ENCODE measurements around the gene FXR2. TPM values are rescaled to one million over a fixed set of nuclear protein-coding genes. Genes with fewer than 3 reads are reported as not detected.

FXR2 gene
- total RNA-seq (2013; cell fraction: nucleolus; rRNA removed) = 24.2 and 24.3 TPM in 2 replicates
- total RNA-seq (2014; rRNA removed) (24.5 and 31.6 TPM in 2 replicates), total RNA-seq (2014; rRNA removed; fragmentation: Illumina TruSeq; extraction: Trizol) (17.7 and 20.2 TPM in 2 replicates), total RNA-seq (2021) (26.3 and 29.6 TPM in 2 replicates), polyA plus RNA-seq (2011; rRNA removed) (13.5 and 23.8 TPM in 2 replicates), polyA plus RNA-seq (2014; fragmentation: Illumina TruSeq; extraction: Trizol) (22.2 and 33.3 TPM in 2 replicates), polyA plus RNA-seq (2014; fragmentation: Nextera tagmentation; extraction: Ambion mirVana) (1 to 10 TPM; 1.6 to 4.6 TPM), polyA plus RNA-seq (2014; rRNA removed) (26.7 and 31.9 TPM in 2 replicates), polyA plus RNA-seq (2016; fragmentation: Nextera tagmentation; extraction: Ambion mirVana) (1 to 10 TPM; 6.7 to 8.6 TPM), polyA minus RNA-seq (2011; rRNA and poly(A)+ RNA removed) (16.8 and 39.7 TPM in 2 replicates), Bru-seq, nascent RNA (percentile 68 among the genes with signal in this experiment), BruChase-seq, experiment 1, labeled RNA remaining after a 6-hour chase (percentile 75 among the genes with signal in this experiment), BruChase-seq, experiment 2, labeled RNA remaining after a 2-hour chase (percentile 75 among the genes with signal in this experiment)
- 6.6 TPM for polyA plus RNA-seq (2011; ENCODE audit: low read depth)
- polyA plus RNA-seq (2011; cell fraction: cytosol; rRNA removed) = 36.1 and 37.3 TPM in 2 replicates
- 52.8 and 57.9 TPM in 2 replicates for polyA plus RNA-seq (2011; cell fraction: nucleus; rRNA removed)
- 17.6 and 18.6 TPM in 2 replicates for polyA plus RNA-seq (2012)
- polyA minus RNA-seq (2011; cell fraction: cytosol; rRNA and poly(A)+ RNA removed) = 12.6 and 16.0 TPM in 2 replicates
- polyA minus RNA-seq (2011; cell fraction: nucleus; rRNA and poly(A)+ RNA removed) = 6.4 and 16.8 TPM in 2 replicates
- long read RNA-seq, experiment 1, partial matches to known transcripts = 1 of 2 reads
- long read RNA-seq, experiment 1, other reads (novel, unspliced or antisense) = 0 of 2 reads
- long read RNA-seq, experiment 2, partial matches to known transcripts = 0 of 1 reads
- long read RNA-seq, experiment 2, other reads (novel, unspliced or antisense) = 1 of 1 reads

DNA sequence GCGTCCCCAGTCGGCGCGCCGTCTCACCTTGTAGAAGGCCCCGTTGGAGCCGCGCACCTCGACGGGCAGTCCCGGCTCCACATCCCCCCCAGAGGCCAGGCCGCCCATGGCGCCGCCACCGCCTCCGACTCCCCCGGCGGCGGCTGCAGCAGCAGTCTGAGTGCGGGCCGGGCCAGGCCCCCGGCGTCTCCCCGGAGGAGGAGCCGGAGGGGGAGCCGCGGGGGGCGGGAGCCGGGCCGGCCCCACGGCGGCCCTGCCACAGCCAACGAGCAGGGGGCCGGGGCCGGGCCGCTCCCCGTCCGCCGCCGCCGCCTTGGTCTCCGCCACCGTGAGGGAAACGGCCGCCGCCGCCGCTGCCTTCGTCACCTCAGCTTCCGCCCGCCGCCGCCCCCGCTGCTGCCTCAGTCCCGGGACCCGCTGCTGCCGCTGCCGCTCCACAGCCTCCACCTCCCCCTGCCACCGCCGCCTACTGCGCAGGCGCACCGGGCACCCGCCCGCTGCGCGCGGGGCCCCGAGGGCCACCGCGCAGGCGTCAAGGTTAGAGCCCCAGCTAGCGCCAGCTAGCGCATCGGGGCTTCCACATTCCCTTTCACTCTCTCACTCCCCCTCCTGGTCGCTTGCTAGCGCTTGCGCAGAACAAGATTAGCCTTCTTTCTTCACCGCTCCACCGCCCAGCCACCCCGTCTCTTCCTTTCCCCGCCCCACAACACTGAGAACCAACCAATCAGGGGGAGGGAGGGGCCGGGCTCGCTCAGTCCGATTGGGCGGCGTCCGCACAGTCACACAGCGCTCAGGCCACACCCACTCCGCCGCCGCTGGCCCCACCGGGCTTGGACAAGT is at the start of gene FXR2:
Gene FXR2, minus strand, starts transcription at position 473 of the 840 bp plus-strand sequence. Its CDS starts 365 bp downstream, at position 108.
- in situ Hi-C loops (cut with MboI) = no loop called here
- ChIA-PET SMC1A (ENCODE audit: uncharacterized antibody, unreplicated experiment) (interaction anchor here (1.0 to 1.2 kb wide), 2 partner anchors 12 to 71 kb away, joined by 4 to 5 read pairs; partner anchors contain the start of gene SAT2), CTCF (interaction anchor here (0.6 to 2.8 kb wide), 20 partner anchors 9 to 376 kb away, joined by 3 to 22 read pairs (median 4); partner anchors contain the start of genes MPDU1, SAT2, TP53 and WRAP53), POLR2A (interaction anchor here (0.6 to 3.6 kb wide), 14 partner anchors 13 to 278 kb away, joined by 3 to 35 read pairs (median 3); partner anchors contain the start of genes ACAP1, ATP1B2, CD68 and MPDU1), RAD21 (ENCODE audit: unreplicated experiment) (interaction anchor here (1.1 to 2.4 kb wide), 6 partner anchors 13 to 278 kb away, joined by 3 to 21 read pairs (median 7); partner anchors contain the start of genes ACAP1, CD68, MPDU1 and SAT2)
- under 1% methylated on average over 75 of the region's 93 CpGs for WGBS (ENCODE audit: insufficient coverage, insufficient replicate concordance, low lambda C conversion rate, missing lambda C conversion rate)
- Histone ChIP-seq H2AFZ (ENCODE audit: control insufficient read depth, low read depth, low read length) (peak within 1 kb of the TSS; percentile 25), H3K4me1 (ENCODE audit: control insufficient read depth, insufficient read depth, low read length) (peaks cover 4% of the 10 kb centered on the region; the same call in 1 of the 2 replicates), H3K36me3 (ENCODE audit: control insufficient read depth in 2 of 2, insufficient read depth in 2 of 2, low read length in 1 of 2) (peaks cover 0 to 4% of the 10 kb centered on the region in 2 experiments; a peak in 1 of 4 replicates), H4K20me1 (ENCODE audit: control insufficient read depth, insufficient read depth) (no peaks in the 10 kb centered on the region; the same call in 1 of the 2 replicates), H3K4me2 (ENCODE audit: control insufficient read depth, insufficient read depth) (peak within 1 kb of the TSS; percentile 98), H3K27ac (ENCODE audit: control insufficient read depth, insufficient read depth) (peak within 1 kb of the TSS; percentile 81), H3K27me3 (replicated peaks in 1 of 2; ENCODE audit: control insufficient read depth in 2 of 2, insufficient read depth in 2 of 2, low read length in 1 of 2) (no peaks in the 10 kb centered on the region), H3K9me3 (replicated peaks; ENCODE audit: control insufficient read depth, insufficient read depth, low read length) (no peaks in the 10 kb centered on the region), H3K4me3 (peak within 1 kb of the TSS; percentile 83), H3K9ac (ENCODE audit: control insufficient read depth, insufficient read depth, low read length) (peak within 1 kb of the TSS; percentile 84), H3K79me2 (ENCODE audit: control insufficient read depth, insufficient read depth, low read length) (peaks cover 31% of the 10 kb centered on the region)
- no TSS peak for BruUV-seq (replicated peaks)
- intact Hi-C loops (cut with micrococcal nuclease; ENCODE audit: unreplicated experiment) = loop anchor here (5.0 kb wide), 2 partner anchors 32 to 73 kb away; partner anchors contain the start of genes MPDU1, TP53 and WRAP53
- ATAC-seq (peak; percentile 95), DNase-seq (ENCODE audit: low read depth, low spot score) (peak; percentile 99), FAIRE-seq (peak; percentile 97)
- TF ChIP-seq ETV6 (conservative IDR thresholded peaks at IDR 0.05 in 1 of 2, IDR thresholded peaks at IDR 0.05 in 1 of 2; ENCODE audit: borderline replicate concordance in 1 of 2, low read depth in 1 of 2) (no peak), NR2F1 (conservative IDR thresholded peaks at IDR 0.05) (peak; percentile 71), USF2 (IDR thresholded peaks at IDR 0.05; ENCODE audit: borderline replicate concordance, low read depth, low read length) (no peak), DPF2 (IDR thresholded peaks at IDR 0.05) (peak; percentile 90), FOS (IDR thresholded peaks at IDR 0.05; ENCODE audit: borderline replicate concordance, extremely low read depth, insufficient read length) (peak; percentile 31), SKIL (IDR thresholded peaks at IDR 0.05; ENCODE audit: low read depth, poor library complexity, severe bottlenecking) (no peak), EGR1 (IDR thresholded peaks at IDR 0.05; ENCODE audit: borderline replicate concordance in 1 of 2, low read depth in 2 of 2, low read length in 2 of 2) (peak in 1 of 2 experiments; percentile 84; a peak in 1 of 3 replicates), MYC (IDR thresholded peaks at IDR 0.05; ENCODE audit: insufficient read depth, insufficient read length, insufficient replicate concordance, low read length, severe bottlenecking) (no peak), SUPT20H (IDR thresholded peaks at IDR 0.05; ENCODE audit: borderline replicate concordance, control insufficient read depth, low read depth, low read length) (no peak), NFIC (IDR thresholded peaks at IDR 0.05; ENCODE audit: low read depth, low read length) (no peak), ZNF384 (IDR thresholded peaks at IDR 0.05; ENCODE audit: borderline replicate concordance, low read depth, low read length) (no peak), IRF4 (IDR thresholded peaks at IDR 0.05; ENCODE audit: low read depth, low read length) (no peak), SMARCA5 (IDR thresholded peaks at IDR 0.05) (peak; percentile 92; the same call in 1 of the 2 replicates), SREBF1 (IDR thresholded peaks at IDR 0.05; ENCODE audit: low read length) (no peak)
